K562 (cell line): Measurements from ENCODE around the gene VDAC1. TPM values are rescaled to one million over a fixed set of nuclear protein-coding genes. Genes with fewer than 3 reads are reported as not detected.

Source experiments
- BCLAF1 ChIP-seq, 2 experiments: fragments of 450-650 bp in 1 of 2; IDR thresholded peaks; 2 replicates each; pipeline ENCODE4 v1.6.1; 2011 to 2017; ENCODE audit warnings: low read depth in 2 of 2, antibody characterized with exemption in 1 of 2, borderline replicate concordance in 1 of 2, low read length in 1 of 2, mild to moderate bottlenecking in 1 of 2, mixed read lengths in 1 of 2; ENCODE audit not compliant: control insufficient read depth in 1 of 2
- CEBPB ChIP-seq: fragments of 450-650 bp; IDR thresholded peaks from 2 replicates; pipeline ENCODE4 v1.6.1; 2016; ENCODE audit warnings: missing genetic modification characterization, missing compliant biosample characterization
- FOXP1 ChIP-seq: sonication (generic); formaldehyde crosslinking; IDR thresholded peaks from 2 replicates; pipeline ENCODE4 v1.8.0; 2022; ENCODE audit warnings: mild to moderate bottlenecking, missing genetic modification reagents
- ID3 ChIP-seq, 2 experiments: fragments of 250-450 bp in 1 of 2; fragments of 450-650 bp in 1 of 2; sonication (Bioruptor Pico) in 1 of 2; IDR thresholded peaks; 2 replicates each; pipeline versions ENCODE4 v1.6.1 to v1.8.0; 2016 to 2021; ENCODE audit warnings: mild to moderate bottlenecking in 2 of 2, moderate library complexity in 2 of 2, missing compliant biosample characterization in 1 of 2, missing genetic modification characterization in 1 of 2
- IRF2 ChIP-seq: sonication (generic); formaldehyde crosslinking; IDR thresholded peaks from 2 replicates; pipeline ENCODE4 v1.8.1; 2022; ENCODE audit warnings: mild to moderate bottlenecking, missing genetic modification reagents
- PBX2 ChIP-seq, 2 experiments: IDR thresholded peaks in 1 of 2; conservative IDR thresholded peaks in 1 of 2; 2 replicates each; pipeline ENCODE4 v1.6.1; 2016; ENCODE audit warnings: low read depth in 2 of 2, mild to moderate bottlenecking in 1 of 2, missing compliant biosample characterization in 1 of 2, missing genetic modification characterization in 1 of 2, moderate library complexity in 1 of 2
- POLR3G ChIP-seq: IDR thresholded peaks from 2 replicates; pipeline ENCODE4 v1.6.1; 2011; ENCODE audit not compliant: insufficient read length, insufficient replicate concordance; ENCODE audit errors: extremely low read depth
- RBM39 ChIP-seq: fragments of 200-400 bp; formaldehyde crosslinking; optimal IDR thresholded peaks from 2 replicates; pipeline ENCODE3; 2018; ENCODE audit warnings: low read depth, low read length
- SMC3 ChIP-seq: conservative IDR thresholded peaks from 2 replicates; pipeline ENCODE4 v1.6.1; 2011; ENCODE audit warnings: low read depth, low read length, improper control_type of control experiment; ENCODE audit not compliant: insufficient read depth
- TEAD4 ChIP-seq, 2 experiments: sonication (generic) in 1 of 2; formaldehyde crosslinking in 1 of 2; IDR thresholded peaks; 2 replicates each; pipeline versions ENCODE4 v1.6.1 to v1.8.0; 2012 to 2022; ENCODE audit warnings: borderline replicate concordance in 1 of 2, inconsistent platforms in 1 of 2, low read length in 1 of 2, mild to moderate bottlenecking in 1 of 2, missing genetic modification reagents in 1 of 2
- THAP12 ChIP-seq: fragments of 250-450 bp; sonication (Bioruptor Pico); IDR thresholded peaks from 2 replicates; pipeline ENCODE4 v1.9.0; 2021; ENCODE audit warnings: mild to moderate bottlenecking, inconsistent platforms
- THRB ChIP-seq: fragments of 450-650 bp; formaldehyde crosslinking; conservative IDR thresholded peaks from 2 replicates; pipeline ENCODE4 v1.4.0; 2022; ENCODE audit warnings: mild to moderate bottlenecking, missing genetic modification characterization
- ZBTB7A ChIP-seq: IDR thresholded peaks from 2 replicates; pipeline ENCODE4 v1.6.1; 2011; ENCODE audit warnings: low read depth, mild to moderate bottlenecking, low read length, moderate library complexity, borderline replicate concordance; ENCODE audit not compliant: control insufficient read depth
- ZNF253 ChIP-seq: fragments of 250-450 bp; sonication (Bioruptor Pico); conservative IDR thresholded peaks from 2 replicates; pipeline ENCODE4 v1.6.1; 2021; ENCODE audit warnings: mild to moderate bottlenecking
- polyA plus RNA-seq, 8 experiments: library from polyadenylated mRNA; depleted of rRNA in 4 of 8; stranded (reverse) in 5 of 8; unstranded in 3 of 8; fragments of >200 nt; fragmentation: Nextera tagmentation in 2 of 8; fragmentation: Illumina TruSeq in 1 of 8; extraction: Ambion mirVana in 2 of 8; extraction: Trizol in 1 of 8; gene quantifications; 2 replicates each; pipeline versions ENCODE4 v1.2.1 to v1.2.3, GENCODE V29; 2011 to 2014; ENCODE audit warnings: inconsistent platforms in 1 of 8, missing spikeins in 1 of 8
- total RNA-seq, 7 experiments: library from RNA; depleted of rRNA in 6 of 7; stranded (reverse); fragments of >200 nt in 6 of 7; fragmentation: Illumina TruSeq in 2 of 7; extraction: Trizol in 2 of 7; gene quantifications; 2 replicates each; pipeline versions ENCODE4 v1.2.1 to v1.2.3, GENCODE V29; 2011 to 2021; ENCODE audit warnings: low replicate concordance in 1 of 7

Gene VDAC1
- total and polyA plus RNA-seq, 9 of the 15 experiments (the other 6 are each of a cell fraction or from before 2014, with no cell fraction given) = 168 to 366 (median 293) TPM

- no peak for TF ChIP-seq PBX2 (CRISPR knock-in tag; IDR thresholded peaks at IDR 0.05; ENCODE audit: low read depth)
- peak; percentile 77 for TF ChIP-seq PBX2 (tag; conservative IDR thresholded peaks at IDR 0.05; ENCODE audit: low read depth)
- TF ChIP-seq RBM39 = no peak
- no peak for TF ChIP-seq SMC3
- peak; percentile 40; the same call in 1 of the 2 replicates for TF ChIP-seq ZBTB7A
- TF ChIP-seq TEAD4 (IDR thresholded peaks at IDR 0.05; ENCODE audit: low read length) = peak; percentile 51; the same call in 1 of the 2 replicates
- no peak for TF ChIP-seq TEAD4 (CRISPR knock-in tag; IDR thresholded peaks at IDR 0.05; ENCODE audit: borderline replicate concordance)
- no peak for TF ChIP-seq ZNF253 (CRISPR knock-in tag)
- no peak for TF ChIP-seq POLR3G
- TF ChIP-seq FOXP1 (CRISPR knock-in tag) = no peak
- no peak for TF ChIP-seq ID3 (CRISPR knock-in tag; IDR thresholded peaks at IDR 0.05)
- no peak; the same call in 1 of the 2 replicates for TF ChIP-seq ID3 (tag; IDR thresholded peaks at IDR 0.05)
- peak; percentile 24; the same call in 1 of the 2 replicates for TF ChIP-seq CEBPB (tag)
- no peak for TF ChIP-seq IRF2 (CRISPR knock-in tag)
- TF ChIP-seq BCLAF1 (IDR thresholded peaks at IDR 0.05; ENCODE audit: borderline replicate concordance in 1 of 2, control insufficient read depth in 1 of 2, low read depth in 2 of 2, low read length in 1 of 2) = no peak
- TF ChIP-seq THAP12 (CRISPR knock-in tag) = no peak
- TF ChIP-seq THRB (CRISPR knock-in tag) = no peak
Observed at GRCh38 chr5:133938039-133938821, 66.5 kb downstream of the VDAC1 start (continued).
